Inferior parietal cortex (tissue), 1 donor: ENCODE measurements around the gene ZNF816.
A peak's percentile ranks its signal among the peaks of the same experiment; 100 is the strongest.
"Not testable (repeated sequence)": the region's sequence is repeated elsewhere in the genome, so short reads cannot be mapped to it uniquely, and the experiment has no call there.

Experiments used
- DNase-seq: peaks from one replicate; pipeline ENCODE4 v3.0.0-alpha.2; 2016; ENCODE audit errors: extremely low spot score

The ZNF816 gene

GRCh38 chr19:52924641-52925040 lies 38.0 kb downstream of the ZNF816 start:
- DNase-seq: not testable (repeated sequence)

GRCh38 chr19:52923778-52924593 lies 38.7 kb downstream of the ZNF816 start:
- DNase-seq: peak; percentile 11

GRCh38 chr19:52922841-52923777 lies 39.6 kb downstream of the ZNF816 start, which contains the start of gene ZNF888:
TSS of gene ZNF888 (minus strand) at chr19:52923428. CDS start at chr19:52917873, 5,555 bp downstream.
- peak; percentile 47 for DNase-seq

- DNase-seq: no peak
Measured at GRCh38 chr19:52917531-52917930, 45.1 kb downstream of the ZNF816 start.

GRCh38 chr19:52910648-52911047 lies 52.0 kb downstream of the ZNF816 start:
- DNase-seq: no peak

GRCh38 chr19:52904052-52904780 lies 58.5 kb downstream of the ZNF816 start:
- DNase-seq: not testable (repeated sequence)

- no peak for DNase-seq
Measured at GRCh38 chr19:52901842-52902241, 60.8 kb downstream of the ZNF816 start.
